Neural progenitor cell (in vitro differentiated cells): ENCODE measurements around the gene GYG1. TPM values are rescaled to one million over a fixed set of nuclear protein-coding genes. Genes with fewer than 3 reads are reported as not detected.
A peak's percentile ranks its signal among the peaks of the same experiment; 100 is the strongest.

Source experiments
- DNase-seq: peaks from one replicate; pipeline ENCODE4 v3.0.0-alpha.2; 2016; ENCODE audit warnings: low spot score
- H2AFZ ChIP-seq: fragments of 200-600 bp; sonication (generic); replicated peaks from 2 replicates; pipeline ENCODE4 v1.6.1; 2016; ENCODE audit warnings: antibody characterized with exemption
- H3F3A ChIP-seq: fragments of 200-600 bp; sonication (generic); 2 replicates; pipeline ENCODE4 v1.6.1; 2016; ENCODE audit warnings: antibody characterized with exemption, low read depth
- H3K27ac ChIP-seq: fragments of 200-600 bp; sonication (generic); 2 replicates; pipeline ENCODE4 v1.5.1; 2016; ENCODE audit warnings: mild to moderate bottlenecking
- H3K27me3 ChIP-seq: fragments of 200-600 bp; sonication (generic); 2 replicates; pipeline ENCODE4 v1.6.1; 2016; ENCODE audit warnings: mild to moderate bottlenecking, moderate library complexity
- H3K36me3 ChIP-seq: fragments of 200-600 bp; sonication (generic); 2 replicates; pipeline ENCODE4 v1.5.1; 2016
- H3K4me1 ChIP-seq: fragments of 200-600 bp; sonication (generic); 2 replicates; pipeline ENCODE4 v1.6.1; 2016; ENCODE audit warnings: mixed run types
- H3K4me2 ChIP-seq: fragments of 200-600 bp; sonication (generic); 2 replicates; pipeline ENCODE4 v1.6.1; 2016
- H3K4me3 ChIP-seq: fragments of 200-600 bp; sonication (generic); 2 replicates; pipeline ENCODE4 v1.5.1; 2016
- H3K79me2 ChIP-seq: fragments of 200-600 bp; sonication (generic); 2 replicates; pipeline ENCODE4 v1.6.1; 2016; ENCODE audit warnings: low read depth
- H3K9ac ChIP-seq: fragments of 200-600 bp; sonication (generic); 2 replicates; pipeline ENCODE4 v1.6.1; 2016
- H3K9me3 ChIP-seq: fragments of 200-600 bp; sonication (generic); 2 replicates; pipeline ENCODE4 v1.5.1; 2016; ENCODE audit warnings: low read depth
- H4K20me1 ChIP-seq: fragments of 200-600 bp; sonication (generic); 2 replicates; pipeline ENCODE4 v1.6.1; 2016; ENCODE audit warnings: low read depth
- H3K27ac Mint-ChIP-seq: 3 replicates; pipeline ENCODE4 v1.8.0; 2021; ENCODE audit warnings: mixed read lengths
- H3K27me3 Mint-ChIP-seq: 2 replicates; pipeline ENCODE4 v1.8.0; 2022; ENCODE audit warnings: low read depth, mild to moderate bottlenecking, inconsistent platforms, moderate library complexity, mixed read lengths; ENCODE audit not compliant: insufficient read depth
- H3K36me3 Mint-ChIP-seq: 3 replicates; pipeline ENCODE4 v1.8.0; 2021; ENCODE audit warnings: mixed read lengths
- H3K4me1 Mint-ChIP-seq: 3 replicates; pipeline ENCODE4 v1.8.0; 2021; ENCODE audit warnings: mixed read lengths
- H3K4me3 Mint-ChIP-seq: 3 replicates; pipeline ENCODE4 v1.8.0; 2021; ENCODE audit warnings: mild to moderate bottlenecking, moderate library complexity, mixed read lengths
- H3K9me3 Mint-ChIP-seq: 3 replicates; pipeline ENCODE4 v1.8.0; 2020; ENCODE audit warnings: mixed read lengths
- CTCF ChIP-seq: fragments of 200-600 bp; sonication (generic); IDR thresholded peaks from 2 replicates; pipeline ENCODE4 v1.5.1; 2017; ENCODE audit warnings: antibody characterized with exemption, mild to moderate bottlenecking
- EZH2 ChIP-seq: fragments of 200-600 bp; sonication (generic); IDR thresholded peaks from 2 replicates; pipeline ENCODE4 v1.6.1; 2017; ENCODE audit warnings: antibody characterized with exemption, mild to moderate bottlenecking, moderate library complexity
- EZH2phosphoT487 ChIP-seq: fragments of 200-600 bp; sonication (generic); IDR thresholded peaks from 2 replicates; pipeline ENCODE4 v1.6.1; 2017; ENCODE audit warnings: antibody characterized with exemption
- total RNA-seq: library from RNA; depleted of rRNA; stranded (reverse); fragments of >200 nt; gene quantifications from 2 replicates; pipeline ENCODE4 v1.2.3, GENCODE V29; 2015; ENCODE audit warnings: low replicate concordance

Gene GYG1
- total RNA-seq, 1 donor from 2014 or later: 22.0 TPM

GRCh38 chr3:148953094-148953493 lies 38.2 kb upstream of the GYG1 start:
- H3K4me1 Mint-ChIP-seq: peaks cover 17% of the 10 kb centered on the region
- no peak overlapping the region for H3K27ac Mint-ChIP-seq

GRCh38 chr3:148954981-148955380 lies 36.4 kb upstream of the GYG1 start:
- Mint-ChIP-seq H3K27me3 (no peaks in the 10 kb centered on the region), H3K4me3 (no peak overlapping the region), H3K27ac (no peak overlapping the region), H3K4me1 (peaks cover 14% of the 10 kb centered on the region), H3K9me3 (no peaks in the 10 kb centered on the region), H3K36me3 (peaks cover 3% of the 10 kb centered on the region)
- no peak overlapping the region for H3K9ac ChIP-seq
- H3K4me3 ChIP-seq: no peak overlapping the region
- H3F3A ChIP-seq: no peaks in the 10 kb centered on the region
- no peaks in the 10 kb centered on the region for H3K27me3 ChIP-seq
- H3K27ac ChIP-seq: no peak overlapping the region
- H3K36me3 ChIP-seq: no peaks in the 10 kb centered on the region
- peaks cover 5% of the 10 kb centered on the region for H3K4me1 ChIP-seq
- peak overlapping the region; percentile 85 for H2AFZ ChIP-seq
- H3K79me2 ChIP-seq: no peaks in the 10 kb centered on the region
- TF ChIP-seq CTCF: no peak
- no peak for TF ChIP-seq EZH2phosphoT487
- TF ChIP-seq EZH2: no peak
- H3K9me3 ChIP-seq: no peaks in the 10 kb centered on the region
- no peak overlapping the region for H3K4me2 ChIP-seq
- no peaks in the 10 kb centered on the region for H4K20me1 ChIP-seq
- no peak for DNase-seq

More at GRCh38 chr3:148953094-148953493, 38.2 kb upstream of the GYG1 start:
- Histone ChIP-seq H2AFZ (no peak overlapping the region), H3K4me1 (peaks cover 5% of the 10 kb centered on the region), H3K79me2 (no peaks in the 10 kb centered on the region), H3K36me3 (no peaks in the 10 kb centered on the region), H3K4me2 (no peak overlapping the region), H3K27ac (no peak overlapping the region), H3K27me3 (no peaks in the 10 kb centered on the region), H4K20me1 (no peaks in the 10 kb centered on the region), H3K9ac (no peak overlapping the region), H3K9me3 (no peaks in the 10 kb centered on the region), H3K4me3 (no peak overlapping the region), H3F3A (no peaks in the 10 kb centered on the region)
- no peaks in the 10 kb centered on the region for H3K36me3 Mint-ChIP-seq
- no peak overlapping the region for H3K4me3 Mint-ChIP-seq
- TF ChIP-seq EZH2 (no peak), CTCF (no peak), EZH2phosphoT487 (no peak)
- no peak for DNase-seq
- no peaks in the 10 kb centered on the region for H3K9me3 Mint-ChIP-seq
- no peaks in the 10 kb centered on the region for H3K27me3 Mint-ChIP-seq

GRCh38 chr3:148955544-148956346 lies 35.6 kb upstream of the GYG1 start:
- no peaks in the 10 kb centered on the region for H4K20me1 ChIP-seq
- Mint-ChIP-seq H3K36me3 (peaks cover 3% of the 10 kb centered on the region), H3K27me3 (no peaks in the 10 kb centered on the region), H3K9me3 (no peaks in the 10 kb centered on the region), H3K27ac (peak overlapping the region; percentile 85), H3K4me1 (peaks cover 14% of the 10 kb centered on the region), H3K4me3 (no peak overlapping the region)
- H3K79me2 ChIP-seq: no peaks in the 10 kb centered on the region
- H3K9me3 ChIP-seq: no peaks in the 10 kb centered on the region
- no peak overlapping the region for H3K4me2 ChIP-seq
- H3K4me1 ChIP-seq: peaks cover 5% of the 10 kb centered on the region
- H3F3A ChIP-seq: no peaks in the 10 kb centered on the region
- no peaks in the 10 kb centered on the region for H3K36me3 ChIP-seq
- peak overlapping the region; percentile 85 for H2AFZ ChIP-seq
- no peak overlapping the region for H3K4me3 ChIP-seq
- DNase-seq: peak; percentile 76
- H3K27me3 ChIP-seq: no peaks in the 10 kb centered on the region
- H3K27ac ChIP-seq: no peak overlapping the region
- TF ChIP-seq CTCF (peak; percentile 62), EZH2phosphoT487 (no peak)
- H3K9ac ChIP-seq: no peak overlapping the region
